Smooth muscle cell (in vitro differentiated cells): ENCODE results near the gene UTS2. TPM values are rescaled to one million over a fixed set of nuclear protein-coding genes. Genes with fewer than 3 reads are reported as not detected.

Experiments used
- DNase-seq: peaks from one replicate; lab custom pipeline; 2025; ENCODE audit not compliant: unreplicated experiment; lab: John Stamatoyannopoulos, UW
- H2AFZ ChIP-seq: fragments of 200-600 bp; sonication (generic); 2 replicates; pipeline ENCODE4 v1.6.0; 2016; ENCODE audit warnings: antibody characterized with exemption, low read depth, mild to moderate bottlenecking
- H3F3A ChIP-seq: fragments of 200-600 bp; sonication (generic); 2 replicates; pipeline ENCODE4 v1.6.0; 2017; ENCODE audit warnings: antibody characterized with exemption, low read depth
- H3K27ac ChIP-seq: fragments of 200-600 bp; sonication (generic); 2 replicates; pipeline ENCODE4 v1.5.1; 2016; ENCODE audit warnings: low read depth, mild to moderate bottlenecking
- H3K27me3 ChIP-seq: fragments of 200-600 bp; sonication (generic); 2 replicates; pipeline ENCODE4 v1.6.1; 2016; ENCODE audit warnings: low read depth, mild to moderate bottlenecking
- H3K36me3 ChIP-seq: fragments of 200-600 bp; sonication (generic); 2 replicates; pipeline ENCODE4 v1.5.1; 2016; ENCODE audit warnings: low read depth
- H3K4me1 ChIP-seq: fragments of 200-600 bp; sonication (generic); 2 replicates; pipeline ENCODE4 v1.5.1; 2016; ENCODE audit warnings: low read depth
- H3K4me2 ChIP-seq: fragments of 200-600 bp; sonication (generic); 2 replicates; pipeline ENCODE4 v1.6.0; 2016; ENCODE audit warnings: mild to moderate bottlenecking
- H3K4me3 ChIP-seq: fragments of 200-600 bp; sonication (generic); 2 replicates; pipeline ENCODE4 v1.5.1; 2016; ENCODE audit warnings: mild to moderate bottlenecking
- H3K79me2 ChIP-seq: fragments of 200-600 bp; sonication (generic); 2 replicates; pipeline ENCODE4 v1.6.0; 2016; ENCODE audit warnings: low read depth, mild to moderate bottlenecking
- H3K9ac ChIP-seq: fragments of 200-600 bp; sonication (generic); 2 replicates; pipeline ENCODE4 v1.6.0; 2016; ENCODE audit warnings: low read depth
- H3K9me3 ChIP-seq: fragments of 200-600 bp; sonication (generic); replicated peaks from 2 replicates; pipeline ENCODE4 v1.5.1; 2016; ENCODE audit warnings: low read depth
- H4K20me1 ChIP-seq: fragments of 200-600 bp; sonication (generic); 2 replicates; pipeline ENCODE4 v1.6.0; 2016; ENCODE audit warnings: low read depth
- WGBS: methylation state at CpG from one replicate; pipeline ENCODE4 v1.1.7; 2016; ENCODE audit warnings: low lambda C conversion rate; 5-methylcytosine and 5-hydroxymethylcytosine counted together
- polyA plus RNA-seq: library from polyadenylated mRNA; unstranded; fragments of >200 nt; fragmentation: Nextera tagmentation; extraction: Ambion mirVana; gene quantifications from 2 replicates; pipeline ENCODE4 v1.2.1, GENCODE V29; 2016
- total RNA-seq: library from RNA; depleted of rRNA; stranded (reverse); fragments of >200 nt; gene quantifications from 2 replicates; pipeline ENCODE4 v1.2.3, GENCODE V29; 2014
- TF ChIP-seq, protein P1 (sequence below): fragments of 200-600 bp; sonication (generic); IDR thresholded peaks from 2 replicates; pipeline ENCODE4 v1.5.1; 2017; ENCODE audit warnings: borderline replicate concordance, mild to moderate bottlenecking, antibody characterized with exemption; ENCODE audit not compliant: insufficient read depth, poor library complexity, severe bottlenecking

UTS2 gene
- total and polyA plus RNA-seq, 2 experiments from 2014 or later = not detected

DNA sequence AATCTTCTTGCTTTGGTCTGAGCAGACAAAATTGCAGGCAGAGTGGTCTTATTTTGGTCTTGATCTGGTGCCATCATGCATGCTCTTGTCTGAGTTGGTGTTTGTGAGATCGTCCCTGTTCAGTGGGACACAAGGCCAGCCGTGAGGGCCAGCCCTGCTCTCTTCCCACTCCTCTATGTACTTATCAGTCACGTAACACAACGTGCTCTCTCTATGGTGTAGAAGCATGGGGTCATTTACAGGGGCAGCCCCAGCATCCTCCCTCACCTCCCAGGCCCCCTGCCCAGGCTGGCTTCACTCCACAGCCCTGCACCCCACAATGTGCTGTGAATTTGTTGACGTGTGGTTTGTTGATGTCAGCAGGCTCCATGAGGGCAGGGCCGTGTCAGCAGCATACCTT, 18.3 kb upstream of the UTS2 start:
- Histone ChIP-seq H4K20me1 (no peaks in the 10 kb centered on the region), H3F3A (no peaks in the 10 kb centered on the region), H3K79me2 (no peaks in the 10 kb centered on the region), H3K4me1 (no peaks in the 10 kb centered on the region), H2AFZ (no peak overlapping the region), H3K4me3 (no peak overlapping the region), H3K27ac (no peak overlapping the region), H3K9me3 (no peaks in the 10 kb centered on the region), H3K27me3 (no peaks in the 10 kb centered on the region), H3K9ac (no peak overlapping the region), H3K36me3 (no peaks in the 10 kb centered on the region), H3K4me2 (no peak overlapping the region)
- TF ChIP-seq, protein P1, sequence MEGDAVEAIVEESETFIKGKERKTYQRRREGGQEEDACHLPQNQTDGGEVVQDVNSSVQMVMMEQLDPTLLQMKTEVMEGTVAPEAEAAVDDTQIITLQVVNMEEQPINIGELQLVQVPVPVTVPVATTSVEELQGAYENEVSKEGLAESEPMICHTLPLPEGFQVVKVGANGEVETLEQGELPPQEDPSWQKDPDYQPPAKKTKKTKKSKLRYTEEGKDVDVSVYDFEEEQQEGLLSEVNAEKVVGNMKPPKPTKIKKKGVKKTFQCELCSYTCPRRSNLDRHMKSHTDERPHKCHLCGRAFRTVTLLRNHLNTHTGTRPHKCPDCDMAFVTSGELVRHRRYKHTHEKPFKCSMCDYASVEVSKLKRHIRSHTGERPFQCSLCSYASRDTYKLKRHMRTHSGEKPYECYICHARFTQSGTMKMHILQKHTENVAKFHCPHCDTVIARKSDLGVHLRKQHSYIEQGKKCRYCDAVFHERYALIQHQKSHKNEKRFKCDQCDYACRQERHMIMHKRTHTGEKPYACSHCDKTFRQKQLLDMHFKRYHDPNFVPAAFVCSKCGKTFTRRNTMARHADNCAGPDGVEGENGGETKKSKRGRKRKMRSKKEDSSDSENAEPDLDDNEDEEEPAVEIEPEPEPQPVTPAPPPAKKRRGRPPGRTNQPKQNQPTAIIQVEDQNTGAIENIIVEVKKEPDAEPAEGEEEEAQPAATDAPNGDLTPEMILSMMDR = no peak
- WGBS = 87% methylated on average over 6 of the region's 6 CpGs
- DNase-seq = no peak

DNA sequence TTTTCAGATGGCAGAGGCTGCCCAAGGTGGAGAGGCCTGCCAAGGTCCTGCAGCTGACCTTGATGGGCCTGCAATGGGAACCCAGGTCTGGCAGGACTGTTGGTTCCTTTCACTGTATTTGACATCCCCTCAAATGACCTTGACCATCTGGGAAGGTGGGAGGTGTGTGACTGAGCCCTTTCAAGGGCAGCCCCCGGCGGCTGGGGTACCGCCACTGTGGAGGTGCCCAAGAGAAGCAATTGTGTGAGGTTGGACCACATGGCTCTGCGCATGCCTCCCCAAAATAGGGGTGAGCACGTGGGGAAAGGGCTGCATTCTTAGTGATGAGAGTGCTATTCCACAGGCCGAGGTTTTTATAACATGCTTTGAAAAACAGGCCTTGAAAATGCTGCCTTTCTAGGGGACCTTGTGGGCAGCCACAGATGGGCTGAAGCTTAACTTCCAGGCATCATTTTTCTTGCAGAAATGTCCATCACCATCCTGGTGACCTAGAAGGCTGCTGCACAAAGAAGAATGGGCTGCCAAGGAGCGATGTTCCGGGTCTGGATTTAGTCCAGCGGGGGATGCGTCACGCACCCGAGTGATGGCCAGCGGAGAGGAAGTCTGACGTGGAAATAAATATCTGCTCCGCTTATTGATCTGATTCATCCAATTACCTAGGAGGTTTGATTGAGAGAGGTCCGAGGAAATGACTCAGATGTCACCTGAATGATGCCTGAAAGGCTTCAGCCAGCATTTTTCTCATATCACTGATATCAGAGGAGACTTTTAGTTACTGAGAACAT, 16.5 kb upstream of the UTS2 start:
- H3K27me3 ChIP-seq = no peaks in the 10 kb centered on the region
- WGBS = 92% methylated on average over 16 of the region's 16 CpGs
- H3K9ac ChIP-seq = no peak overlapping the region
- H3K79me2 ChIP-seq = no peaks in the 10 kb centered on the region
- TF ChIP-seq, protein P1 = no peak
- H4K20me1 ChIP-seq = no peaks in the 10 kb centered on the region
- no peaks in the 10 kb centered on the region for H3K36me3 ChIP-seq
- no peak overlapping the region for H3K4me3 ChIP-seq
- no peak overlapping the region for H3K27ac ChIP-seq
- H2AFZ ChIP-seq = no peak overlapping the region
- DNase-seq = no peak
- H3F3A ChIP-seq = no peaks in the 10 kb centered on the region
- no peak overlapping the region for H3K4me2 ChIP-seq
- H3K9me3 ChIP-seq = no peaks in the 10 kb centered on the region
- H3K4me1 ChIP-seq = no peaks in the 10 kb centered on the region

DNA sequence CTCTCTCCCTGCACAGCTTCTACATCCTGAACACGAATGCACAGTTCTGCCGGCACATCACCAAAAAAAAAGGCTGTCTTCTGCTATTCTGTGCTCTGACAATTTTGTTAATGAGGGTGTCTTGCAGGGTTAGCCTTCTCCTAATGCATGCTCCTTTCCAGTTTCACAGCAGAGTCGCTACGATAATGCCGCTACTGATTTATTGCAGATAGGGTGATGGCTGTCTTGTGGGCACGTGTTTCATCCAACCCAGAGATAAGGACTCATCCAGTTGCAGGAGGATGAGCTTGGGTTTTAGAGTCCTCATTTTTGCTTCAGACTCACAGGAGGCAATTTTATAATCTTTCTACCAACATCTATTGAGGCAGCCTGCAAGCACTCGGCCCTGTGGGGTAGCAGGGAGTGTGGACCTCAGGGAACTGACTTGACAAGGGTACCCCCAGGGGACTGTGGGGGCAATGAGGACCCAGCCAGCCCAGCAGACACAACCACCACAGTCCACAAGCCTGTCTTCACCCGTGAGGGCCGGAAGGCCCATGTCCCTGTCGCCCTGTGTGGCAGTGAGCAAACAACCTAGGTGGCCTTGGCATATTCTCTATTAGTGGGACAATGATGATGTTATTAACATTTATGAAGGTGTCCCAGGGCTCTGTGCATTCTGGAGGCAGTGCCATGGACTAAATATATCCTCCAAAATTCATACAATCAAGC, 15.4 kb upstream of the UTS2 start:
- no peak overlapping the region for H3K27ac ChIP-seq
- no peaks in the 10 kb centered on the region for H3K27me3 ChIP-seq
- H3K79me2 ChIP-seq = no peaks in the 10 kb centered on the region
- H3K9me3 ChIP-seq = no peaks in the 10 kb centered on the region
- 54% methylated on average over 10 of the region's 10 CpGs for WGBS
- no peak overlapping the region for H3K4me3 ChIP-seq
- no peak overlapping the region for H2AFZ ChIP-seq
- TF ChIP-seq, protein P1 = no peak
- H3K9ac ChIP-seq = no peak overlapping the region
- H3K36me3 ChIP-seq = no peaks in the 10 kb centered on the region
- H3K4me1 ChIP-seq = no peaks in the 10 kb centered on the region
- H3F3A ChIP-seq = no peaks in the 10 kb centered on the region
- H4K20me1 ChIP-seq = no peaks in the 10 kb centered on the region
- no peak for DNase-seq
- H3K4me2 ChIP-seq = no peak overlapping the region
